PFSK-1 (cell line): ENCODE results near the gene CA5A.

Experiments
- FOXP2 ChIP-seq: optimal IDR thresholded peaks from 2 replicates; pipeline ENCODE3; 2011; ENCODE audit warnings: borderline replicate concordance, control low read depth, inconsistent platforms; ENCODE audit not compliant: insufficient read depth; ENCODE audit errors: extremely low read length, extremely low read depth
- POLR2AphosphoS5 ChIP-seq: IDR thresholded peaks from 2 replicates; pipeline ENCODE4 v1.6.1; 2012; ENCODE audit warnings: low read depth, mild to moderate bottlenecking, control low read depth, low read length, moderate library complexity
- SIN3A ChIP-seq: IDR thresholded peaks from 2 replicates; pipeline ENCODE4 v1.6.1; 2012; ENCODE audit warnings: mild to moderate bottlenecking, low read length, moderate library complexity, borderline replicate concordance; ENCODE audit not compliant: insufficient read depth
- TAF1 ChIP-seq: IDR thresholded peaks from 2 replicates; pipeline ENCODE4 v1.6.1; 2012; ENCODE audit warnings: low read length, control low read depth, borderline replicate concordance; ENCODE audit not compliant: insufficient read depth
- TF ChIP-seq, protein P1 (sequence below), 2 experiments: IDR thresholded peaks; 2 replicates each; pipeline versions ENCODE4 v1.6.1 to v1.8.0; 2011 to 2012; ENCODE audit warnings: low read depth in 2 of 2, low read length in 2 of 2, control low read depth in 1 of 2, inconsistent platforms in 1 of 2, mild to moderate bottlenecking in 1 of 2, moderate library complexity in 1 of 2; ENCODE audit not compliant: insufficient read depth in 1 of 2

Gene CA5A

DNA sequence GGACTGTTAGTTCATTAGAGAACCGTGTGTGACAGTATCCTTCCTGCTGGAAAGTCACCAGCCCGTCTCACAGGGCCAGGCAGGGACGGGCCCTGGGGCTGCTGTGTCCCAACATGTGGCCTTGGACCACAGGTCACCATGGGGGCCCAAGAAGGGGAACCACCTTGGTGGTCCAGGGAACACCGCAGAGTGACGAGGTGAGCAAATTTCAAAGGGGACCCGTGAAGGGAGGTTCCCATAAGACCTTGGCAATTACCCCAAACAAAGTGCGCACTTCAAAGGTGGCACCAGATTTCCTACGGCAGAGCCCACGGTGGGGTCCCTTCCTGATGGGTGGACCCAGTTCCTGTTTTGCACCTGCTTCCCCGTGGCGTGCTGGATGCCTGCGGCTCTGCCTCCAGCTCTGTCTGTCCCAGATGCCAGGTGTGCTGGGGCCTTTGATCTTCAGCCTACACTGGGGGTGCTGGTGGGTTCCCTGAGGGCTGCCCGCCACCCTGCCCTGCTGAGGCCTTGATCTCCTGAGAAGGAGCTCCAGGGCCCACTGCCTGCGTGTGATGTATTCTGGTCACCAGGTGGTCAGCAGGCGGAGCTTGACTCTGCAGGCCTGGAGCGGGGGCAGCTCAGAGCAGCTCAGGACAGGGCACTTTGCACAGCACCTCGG is 94.0 kb downstream of the CA5A start:
- TF ChIP-seq SIN3A (no peak), TAF1 (no peak), FOXP2 (no peak), POLR2AphosphoS5 (no peak)
- TF ChIP-seq, protein P1, sequence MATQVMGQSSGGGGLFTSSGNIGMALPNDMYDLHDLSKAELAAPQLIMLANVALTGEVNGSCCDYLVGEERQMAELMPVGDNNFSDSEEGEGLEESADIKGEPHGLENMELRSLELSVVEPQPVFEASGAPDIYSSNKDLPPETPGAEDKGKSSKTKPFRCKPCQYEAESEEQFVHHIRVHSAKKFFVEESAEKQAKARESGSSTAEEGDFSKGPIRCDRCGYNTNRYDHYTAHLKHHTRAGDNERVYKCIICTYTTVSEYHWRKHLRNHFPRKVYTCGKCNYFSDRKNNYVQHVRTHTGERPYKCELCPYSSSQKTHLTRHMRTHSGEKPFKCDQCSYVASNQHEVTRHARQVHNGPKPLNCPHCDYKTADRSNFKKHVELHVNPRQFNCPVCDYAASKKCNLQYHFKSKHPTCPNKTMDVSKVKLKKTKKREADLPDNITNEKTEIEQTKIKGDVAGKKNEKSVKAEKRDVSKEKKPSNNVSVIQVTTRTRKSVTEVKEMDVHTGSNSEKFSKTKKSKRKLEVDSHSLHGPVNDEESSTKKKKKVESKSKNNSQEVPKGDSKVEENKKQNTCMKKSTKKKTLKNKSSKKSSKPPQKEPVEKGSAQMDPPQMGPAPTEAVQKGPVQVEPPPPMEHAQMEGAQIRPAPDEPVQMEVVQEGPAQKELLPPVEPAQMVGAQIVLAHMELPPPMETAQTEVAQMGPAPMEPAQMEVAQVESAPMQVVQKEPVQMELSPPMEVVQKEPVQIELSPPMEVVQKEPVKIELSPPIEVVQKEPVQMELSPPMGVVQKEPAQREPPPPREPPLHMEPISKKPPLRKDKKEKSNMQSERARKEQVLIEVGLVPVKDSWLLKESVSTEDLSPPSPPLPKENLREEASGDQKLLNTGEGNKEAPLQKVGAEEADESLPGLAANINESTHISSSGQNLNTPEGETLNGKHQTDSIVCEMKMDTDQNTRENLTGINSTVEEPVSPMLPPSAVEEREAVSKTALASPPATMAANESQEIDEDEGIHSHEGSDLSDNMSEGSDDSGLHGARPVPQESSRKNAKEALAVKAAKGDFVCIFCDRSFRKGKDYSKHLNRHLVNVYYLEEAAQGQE (IDR thresholded peaks at IDR 0.05; ENCODE audit: insufficient read depth in 1 of 2, low read depth in 2 of 2, low read length in 2 of 2), result no peak

DNA sequence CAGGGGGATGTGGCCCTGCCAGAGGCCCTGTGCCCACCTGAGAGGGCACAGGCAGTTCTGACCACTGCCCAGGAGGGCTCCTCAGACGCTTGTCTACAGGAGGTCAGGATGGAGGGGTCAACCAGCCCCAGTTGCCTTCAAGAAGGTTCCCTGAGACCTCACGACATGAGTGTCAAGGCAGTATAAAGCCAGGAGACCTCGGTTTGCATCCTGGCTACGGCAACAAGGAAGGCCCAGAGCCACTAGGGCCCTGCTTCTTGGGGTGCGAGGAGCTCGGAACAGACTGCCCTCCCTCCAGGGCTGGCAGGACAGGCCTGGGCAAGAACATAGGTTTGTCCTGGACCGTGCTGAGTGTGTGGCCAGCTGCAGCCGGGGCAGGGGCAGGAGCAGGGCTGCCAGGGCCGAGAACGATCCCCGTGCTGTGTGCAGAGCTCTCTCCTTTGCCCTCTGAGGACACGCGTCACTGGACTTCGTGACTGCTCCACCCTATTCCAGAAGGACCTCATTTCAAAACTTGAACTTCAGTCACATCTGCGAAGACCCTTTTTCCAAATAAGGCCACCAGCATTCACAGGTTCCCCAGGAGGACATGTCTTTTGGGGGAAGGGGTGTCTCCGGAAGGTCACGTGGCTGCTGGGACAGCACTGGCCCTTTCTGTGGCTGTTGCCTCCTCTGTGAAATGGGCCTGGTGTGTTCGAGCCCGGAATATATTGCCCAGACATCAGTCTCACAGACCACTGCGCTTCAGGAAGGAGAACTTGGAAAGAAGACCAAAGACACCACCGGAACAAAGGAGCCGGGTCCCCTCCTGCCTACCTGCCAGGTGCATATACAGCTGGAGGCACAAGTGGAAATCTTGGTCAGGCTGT is 94.8 kb downstream of the CA5A start:
- TF ChIP-seq TAF1, result no peak

DNA sequence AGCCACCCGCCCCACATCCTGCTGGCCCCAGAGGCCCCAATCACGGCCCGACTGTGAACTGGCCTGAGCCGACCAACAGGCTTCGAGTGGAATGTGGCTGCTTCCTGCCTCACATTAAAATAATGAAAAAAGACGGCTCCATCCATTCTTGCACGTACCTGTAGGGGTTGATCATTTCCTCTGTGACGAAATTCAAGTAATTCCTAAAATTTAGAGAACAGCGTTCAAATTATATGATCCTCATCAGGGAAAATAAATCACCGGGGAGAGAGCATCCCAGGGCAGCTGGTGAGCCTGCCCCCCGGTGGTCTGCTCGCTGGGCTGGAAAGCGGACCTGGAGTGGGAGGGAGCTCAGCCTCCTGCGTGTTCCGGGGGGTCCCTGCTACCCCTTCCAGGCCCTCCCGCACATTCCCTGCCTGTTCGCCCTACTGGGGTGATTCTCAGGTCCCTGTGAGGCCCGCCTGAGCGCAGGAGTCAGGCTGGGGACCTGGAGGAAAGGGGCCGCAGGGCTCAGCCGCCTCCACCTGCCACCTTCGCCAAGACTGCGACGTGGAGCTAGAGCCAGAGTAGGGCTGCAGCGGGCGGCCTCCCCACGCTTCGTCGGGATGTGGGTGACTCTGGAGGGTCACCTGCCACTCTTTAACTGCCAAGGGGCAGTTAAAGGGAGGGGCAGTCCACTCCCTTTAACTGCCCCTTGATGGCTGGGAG is 95.9 kb downstream of the CA5A start:
- TF ChIP-seq FOXP2, result no peak
- no peak for TF ChIP-seq POLR2AphosphoS5
- TF ChIP-seq, protein P1 (IDR thresholded peaks at IDR 0.05; ENCODE audit: insufficient read depth in 1 of 2, low read depth in 2 of 2, low read length in 2 of 2), result no peak
- TF ChIP-seq TAF1, result no peak

DNA sequence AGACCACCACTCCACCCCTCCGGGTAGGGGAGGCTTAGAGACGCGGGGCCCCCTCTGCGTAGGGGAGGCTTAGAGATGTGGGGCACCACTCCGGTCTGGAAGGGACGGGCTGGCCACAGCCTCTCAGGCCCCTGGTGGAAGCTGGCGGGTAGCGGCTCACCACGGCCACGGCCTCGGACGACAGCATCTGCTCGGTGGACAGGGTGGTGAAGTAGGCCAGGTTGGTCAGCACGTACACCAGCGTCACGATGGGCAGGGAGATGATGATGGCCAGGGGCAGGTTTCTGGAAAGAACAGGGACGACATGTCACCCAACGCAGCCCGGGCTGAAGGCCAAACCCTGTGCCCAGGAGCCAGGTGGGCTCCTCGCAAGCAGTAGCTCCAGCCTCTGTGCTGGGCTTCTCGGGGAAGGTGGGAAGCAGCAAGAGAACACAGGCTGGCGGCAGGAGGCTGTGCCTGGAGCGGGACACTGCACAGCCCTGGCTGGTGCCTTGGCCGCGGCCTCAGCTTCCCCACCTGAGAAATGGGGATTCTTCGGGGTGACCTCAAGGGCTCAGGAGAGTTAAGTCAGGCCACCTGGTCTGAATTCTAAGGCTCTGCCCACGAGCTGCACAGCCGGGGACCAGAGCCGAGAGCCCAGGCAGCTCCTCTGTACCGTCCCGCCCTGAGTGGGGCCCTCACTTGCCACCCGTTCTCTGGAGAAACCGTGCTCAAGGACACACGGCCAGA is 96.6 kb downstream of the CA5A start:
- TF ChIP-seq SIN3A (no peak), FOXP2 (no peak), TAF1 (no peak), POLR2AphosphoS5 (no peak)
- TF ChIP-seq, protein P1 (IDR thresholded peaks at IDR 0.05; ENCODE audit: insufficient read depth in 1 of 2, low read depth in 2 of 2, low read length in 2 of 2), result no peak

DNA sequence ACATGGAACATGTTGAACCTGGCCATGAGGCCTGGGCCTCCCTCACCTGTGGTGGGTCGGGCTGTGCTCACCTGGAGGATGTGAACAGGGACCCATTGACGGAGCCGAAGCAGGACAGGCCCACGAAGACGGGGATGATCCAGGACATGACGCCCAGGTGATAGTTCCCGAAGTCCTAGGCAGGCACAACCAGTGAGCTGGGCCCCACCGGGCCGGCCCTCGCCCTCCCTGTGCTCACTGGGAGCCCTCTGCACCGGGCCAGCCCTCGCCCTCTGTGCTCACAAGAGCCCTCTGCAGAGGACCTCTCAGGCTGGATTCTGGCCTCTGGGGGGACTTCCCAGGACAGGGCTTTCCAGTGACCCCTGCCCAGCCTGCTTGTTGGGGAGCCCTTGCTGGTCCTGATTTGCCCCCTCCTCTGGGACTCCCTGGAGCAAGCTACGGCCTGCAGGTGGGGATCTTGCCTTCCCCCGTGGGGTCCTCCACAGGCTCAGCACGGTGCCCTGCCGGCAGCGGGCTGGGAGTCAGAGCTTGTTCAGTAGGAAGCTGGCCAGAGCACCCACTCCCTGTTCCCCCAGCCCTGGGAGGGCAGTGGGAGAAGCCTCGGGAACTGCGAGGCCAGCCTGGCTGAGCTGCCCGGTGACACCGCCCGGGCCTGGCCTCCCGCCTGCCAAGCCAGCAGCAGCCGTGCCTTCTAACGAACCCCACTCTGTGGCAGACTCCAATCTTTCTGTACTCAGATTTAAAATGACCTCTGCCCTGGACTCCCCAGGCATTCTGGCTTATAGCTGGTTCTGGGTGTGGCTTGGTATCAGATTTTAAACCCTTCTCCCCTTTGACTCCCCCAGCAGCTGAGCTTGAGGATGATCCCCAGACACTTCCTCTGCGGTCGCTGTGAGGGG is 97.4 kb downstream of the CA5A start:
- TF ChIP-seq FOXP2, result no peak
- TF ChIP-seq SIN3A, result no peak
- TF ChIP-seq, protein P1 (IDR thresholded peaks at IDR 0.05; ENCODE audit: insufficient read depth in 1 of 2, low read depth in 2 of 2, low read length in 2 of 2), result no peak
- no peak for TF ChIP-seq POLR2AphosphoS5
- TF ChIP-seq TAF1, result no peak
